ENCODE data around the gene TMEM184A. TPM values are rescaled to one million over a fixed set of nuclear protein-coding genes. Genes with fewer than 3 reads are reported as not detected.

Gene TMEM184A
- total and polyA plus RNA-seq, 2 donors (not counting 1 experiment from before 2014, with no cell fraction given), result not detected

GRCh38 chr7:1569833-1570632, 14.0 kb upstream of the TMEM184A start, which contains the start of gene PSMG3:
TSS of gene PSMG3 (minus strand) at chr7:1570032. CDS start at chr7:1569339, 693 bp downstream.
- Histone ChIP-seq H3K4me1 (ENCODE audit: control insufficient read depth in 2 of 2, insufficient read depth in 2 of 2, low read length in 2 of 2) (peaks cover 12 to 24% of the 10 kb centered on the region in 2 donors), H3K4me2 (replicated peaks; ENCODE audit: low read depth, low read length, poor library complexity, severe bottlenecking) (peak within 1 kb of the TSS; percentile 77), H3K4me3 (ENCODE audit: control extremely low read depth in 1 of 5, extremely low read depth in 1 of 5, insufficient read depth in 1 of 5, low read depth in 2 of 5, low read length in 4 of 5) (peak within 1 kb of the TSS; percentile 18 to 87 (median 80)), H3K27me3 (replicated peaks in 1 of 4; ENCODE audit: control extremely low read depth in 1 of 4, control insufficient read depth in 3 of 4, insufficient read depth in 4 of 4, low read length in 3 of 4) (no peaks in the 10 kb centered on the region), H3K9ac (ENCODE audit: low read length) (peak within 1 kb of the TSS; percentile 88), H3K79me2 (ENCODE audit: control insufficient read depth, insufficient read depth, low read length) (no peaks in the 10 kb centered on the region), H3K9me3 (ENCODE audit: control extremely low read depth in 1 of 3, control insufficient read depth in 2 of 3, insufficient read depth in 1 of 3, low read length in 2 of 3) (no peaks in the 10 kb centered on the region), H4K20me1 (ENCODE audit: control insufficient read depth, insufficient read depth, low read length, poor library complexity, severe bottlenecking) (no peaks in the 10 kb centered on the region), H2AFZ (ENCODE audit: insufficient read depth, low read depth, low read length, poor library complexity, severe bottlenecking) (peak within 1 kb of the TSS; percentile 91), H3K27ac (ENCODE audit: low read length in 2 of 2) (peak within 1 kb of the TSS; percentile 84 to 89), H3K36me3 (replicated peaks in 1 of 2; ENCODE audit: control extremely low read depth in 1 of 2, control insufficient read depth in 1 of 2, extremely low read depth in 1 of 2, insufficient read depth in 2 of 2, low read length in 1 of 2) (peaks cover 0 to 6% of the 10 kb centered on the region in 2 experiments)
- no peaks in the 10 kb centered on the region for H3K9me3 Mint-ChIP-seq (ENCODE audit: insufficient read depth)
- DNase-seq (peak; percentile 92), ATAC-seq (ENCODE audit: low read depth) (peak; percentile 91)
- under 1% methylated on average over 95 of the region's 95 CpGs for WGBS (ENCODE audit: insufficient coverage)
- peak within 1 kb of the TSS; percentile 90 for H3K4me3 Mint-ChIP-seq
- H3K27me3 Mint-ChIP-seq, result no peaks in the 10 kb centered on the region
- TF ChIP-seq CTCF (IDR thresholded peaks at IDR 0.05), result peak; percentile 30
- no peak for TF ChIP-seq EZH2 (IDR thresholded peaks at IDR 0.05; ENCODE audit: borderline replicate concordance, insufficient read depth, low read depth, low read length, poor library complexity, severe bottlenecking)
- intact Hi-C loops (cut with micrococcal nuclease), result loop anchor here (1.0 to 10.0 kb wide), 6 partner anchors 40 to 744 kb away; partner anchors contain the start of genes INTS1, MAD1L1, MAFK and SNX8
- peak within 1 kb of the TSS; percentile 91 for H3K27ac Mint-ChIP-seq
- CTCF ChIA-PET, result interaction anchor here (0.9 to 1.0 kb wide), 3 partner anchors 9 to 786 kb away, joined by 3 read pairs; no protein-coding TSS in a partner anchor
- peaks cover 20% of the 10 kb centered on the region for H3K4me1 Mint-ChIP-seq
- POLR2A ChIA-PET, result interaction anchor here (0.9 kb wide), 1 partner anchor 64 kb away, joined by 6 read pairs; no protein-coding TSS in a partner anchor

Measured in B cell (primary cell).